K562 (cell line): ENCODE measurements around the gene TNFAIP8L1. TPM values are rescaled to one million over a fixed set of nuclear protein-coding genes. Genes with fewer than 3 reads are reported as not detected.

Experiments
- GABPA ChIP-seq: fragments of 200-800 bp; sonication (Bioruptor generic); conservative IDR thresholded peaks from 2 replicates; pipeline ENCODE4 v1.6.1; 2016; ENCODE audit warnings: low read depth, missing genetic modification characterization, missing compliant biosample characterization
- NCOA1 ChIP-seq: fragments of 450-650 bp; IDR thresholded peaks from 2 replicates; pipeline ENCODE4 v1.6.1; 2016; ENCODE audit warnings: low read depth
- SMARCB1 ChIP-seq: IDR thresholded peaks from 2 replicates; pipeline ENCODE4 v1.6.1; 2011; ENCODE audit warnings: improper control_type of control experiment, low read depth; ENCODE audit not compliant: insufficient read length
- polyA plus RNA-seq, 8 experiments: library from polyadenylated mRNA; depleted of rRNA in 4 of 8; stranded (reverse) in 5 of 8; unstranded in 3 of 8; fragments of >200 nt; fragmentation: Nextera tagmentation in 2 of 8; fragmentation: Illumina TruSeq in 1 of 8; extraction: Ambion mirVana in 2 of 8; extraction: Trizol in 1 of 8; gene quantifications; 2 replicates each; pipeline versions ENCODE4 v1.2.1 to v1.2.3, GENCODE V29; 2011 to 2014; ENCODE audit warnings: inconsistent platforms in 1 of 8, missing spikeins in 1 of 8
- total RNA-seq, 7 experiments: library from RNA; depleted of rRNA in 6 of 7; stranded (reverse); fragments of >200 nt in 6 of 7; fragmentation: Illumina TruSeq in 2 of 7; extraction: Trizol in 2 of 7; gene quantifications; 2 replicates each; pipeline versions ENCODE4 v1.2.1 to v1.2.3, GENCODE V29; 2011 to 2021; ENCODE audit warnings: low replicate concordance in 1 of 7
- TF ChIP-seq, protein P1 (sequence below): fragments of 200-800 bp; sonication (Bioruptor generic); IDR thresholded peaks from 2 replicates; pipeline ENCODE4 v1.6.1; 2017; ENCODE audit warnings: missing genetic modification characterization, missing compliant biosample characterization
- TF ChIP-seq, protein P2 (sequence below): sonication (generic); IDR thresholded peaks from 2 replicates; pipeline ENCODE4 v1.6.1; 2016

The TNFAIP8L1 gene
- total and polyA plus RNA-seq, 9 of the 15 experiments (the other 6 are each of a cell fraction or from before 2014, with no cell fraction given): 0.69 to 9.3 (median 4.9) TPM

DNA sequence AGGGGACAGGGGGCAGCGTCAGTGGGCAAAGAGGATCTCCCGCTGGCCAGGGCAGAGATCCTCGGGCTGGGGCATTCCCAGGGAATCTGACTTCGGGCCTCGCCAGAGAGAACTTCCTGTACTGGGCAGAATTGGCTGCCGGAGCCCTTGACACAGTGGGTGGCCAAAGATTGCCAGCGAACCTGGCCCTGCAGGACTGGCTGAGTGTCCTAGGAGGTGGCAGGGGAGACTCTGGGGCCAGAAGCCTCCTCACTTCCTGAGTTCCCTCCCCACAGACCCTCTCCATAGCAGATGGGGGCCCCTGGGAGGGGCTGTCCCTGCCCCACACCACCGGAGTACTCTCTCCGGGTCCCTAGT, 65.0 kb downstream of the TNFAIP8L1 start (continued):
- TF ChIP-seq, protein P1, sequence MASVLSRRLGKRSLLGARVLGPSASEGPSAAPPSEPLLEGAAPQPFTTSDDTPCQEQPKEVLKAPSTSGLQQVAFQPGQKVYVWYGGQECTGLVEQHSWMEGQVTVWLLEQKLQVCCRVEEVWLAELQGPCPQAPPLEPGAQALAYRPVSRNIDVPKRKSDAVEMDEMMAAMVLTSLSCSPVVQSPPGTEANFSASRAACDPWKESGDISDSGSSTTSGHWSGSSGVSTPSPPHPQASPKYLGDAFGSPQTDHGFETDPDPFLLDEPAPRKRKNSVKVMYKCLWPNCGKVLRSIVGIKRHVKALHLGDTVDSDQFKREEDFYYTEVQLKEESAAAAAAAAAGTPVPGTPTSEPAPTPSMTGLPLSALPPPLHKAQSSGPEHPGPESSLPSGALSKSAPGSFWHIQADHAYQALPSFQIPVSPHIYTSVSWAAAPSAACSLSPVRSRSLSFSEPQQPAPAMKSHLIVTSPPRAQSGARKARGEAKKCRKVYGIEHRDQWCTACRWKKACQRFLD (CRISPR knock-in tag): no peak
- no peak for TF ChIP-seq SMARCB1
- TF ChIP-seq, protein P2, sequence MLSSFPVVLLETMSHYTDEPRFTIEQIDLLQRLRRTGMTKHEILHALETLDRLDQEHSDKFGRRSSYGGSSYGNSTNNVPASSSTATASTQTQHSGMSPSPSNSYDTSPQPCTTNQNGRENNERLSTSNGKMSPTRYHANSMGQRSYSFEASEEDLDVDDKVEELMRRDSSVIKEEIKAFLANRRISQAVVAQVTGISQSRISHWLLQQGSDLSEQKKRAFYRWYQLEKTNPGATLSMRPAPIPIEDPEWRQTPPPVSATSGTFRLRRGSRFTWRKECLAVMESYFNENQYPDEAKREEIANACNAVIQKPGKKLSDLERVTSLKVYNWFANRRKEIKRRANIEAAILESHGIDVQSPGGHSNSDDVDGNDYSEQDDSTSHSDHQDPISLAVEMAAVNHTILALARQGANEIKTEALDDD: no peak
- TF ChIP-seq NCOA1: no peak
- TF ChIP-seq GABPA: no peak
- TF ChIP-seq, all 486 proteins: peak for 0

Other genes starting within 250 kb of the TNFAIP8L1 start
Only the 7 nearest of the 13 such genes appear.
- 0.08 and 0.14 TPM in 2 replicates for gene PLIN4, start 121.0 kb upstream of the TNFAIP8L1 start, total RNA-seq (2014; rRNA removed)
- gene PLIN4, start 121.0 kb upstream of the TNFAIP8L1 start, total RNA-seq (2014; rRNA removed; fragmentation: Illumina TruSeq; extraction: Trizol): 0.04 TPM in 1 of 2 replicates, not detected in the other
- gene PLIN4, start 121.0 kb upstream of the TNFAIP8L1 start, total RNA-seq (2015; rRNA removed; fragmentation: Illumina TruSeq; extraction: Trizol): 0.04 TPM in 1 of 2 replicates, not detected in the other
- 0.09 TPM in 2 replicates for gene PLIN4, start 121.0 kb upstream of the TNFAIP8L1 start, total RNA-seq (2021)
- 0.06 and 0.12 TPM in 2 replicates for gene PLIN4, start 121.0 kb upstream of the TNFAIP8L1 start, polyA plus RNA-seq (2011; rRNA removed)
- 0.04 and 0.08 TPM in 2 replicates for gene PLIN4, start 121.0 kb upstream of the TNFAIP8L1 start, polyA plus RNA-seq (2014; fragmentation: Illumina TruSeq; extraction: Trizol)
- gene PLIN4, start 121.0 kb upstream of the TNFAIP8L1 start, polyA plus RNA-seq (2014; fragmentation: Nextera tagmentation; extraction: Ambion mirVana): not detected
- 0.07 and 0.16 TPM in 2 replicates for gene PLIN4, start 121.0 kb upstream of the TNFAIP8L1 start, polyA plus RNA-seq (2014; rRNA removed)
- 0.50 and 0.86 TPM in 2 replicates for gene PLIN5, start 104.3 kb upstream of the TNFAIP8L1 start, total RNA-seq (2014; rRNA removed)
- 0.15 and 0.26 TPM in 2 replicates for gene PLIN5, start 104.3 kb upstream of the TNFAIP8L1 start, total RNA-seq (2014; rRNA removed; fragmentation: Illumina TruSeq; extraction: Trizol)
- 0.07 TPM in 1 of 2 replicates, not detected in the other for gene PLIN5, start 104.3 kb upstream of the TNFAIP8L1 start, total RNA-seq (2015; rRNA removed; fragmentation: Illumina TruSeq; extraction: Trizol)
- gene PLIN5, start 104.3 kb upstream of the TNFAIP8L1 start, total RNA-seq (2021): 1.3 TPM in 2 replicates
- gene PLIN5, start 104.3 kb upstream of the TNFAIP8L1 start, polyA plus RNA-seq (2011; rRNA removed): 1.3 and 1.6 TPM in 2 replicates
- 0.54 and 0.62 TPM in 2 replicates for gene PLIN5, start 104.3 kb upstream of the TNFAIP8L1 start, polyA plus RNA-seq (2014; fragmentation: Illumina TruSeq; extraction: Trizol)
- under 1 TPM; 0.04 TPM for gene PLIN5, start 104.3 kb upstream of the TNFAIP8L1 start, polyA plus RNA-seq (2014; fragmentation: Nextera tagmentation; extraction: Ambion mirVana)
- gene PLIN5, start 104.3 kb upstream of the TNFAIP8L1 start, polyA plus RNA-seq (2014; rRNA removed): 0.85 and 0.94 TPM in 2 replicates
- gene LRG1, start 99.5 kb upstream of the TNFAIP8L1 start, total RNA-seq (2014; rRNA removed): 8.4 and 10.6 TPM in 2 replicates
- 3.8 and 4.6 TPM in 2 replicates for gene LRG1, start 99.5 kb upstream of the TNFAIP8L1 start, total RNA-seq (2014; rRNA removed; fragmentation: Illumina TruSeq; extraction: Trizol)
- gene LRG1, start 99.5 kb upstream of the TNFAIP8L1 start, total RNA-seq (2015; rRNA removed; fragmentation: Illumina TruSeq; extraction: Trizol): 9.4 and 9.5 TPM in 2 replicates
- gene LRG1, start 99.5 kb upstream of the TNFAIP8L1 start, total RNA-seq (2021): 11.5 and 11.7 TPM in 2 replicates
- gene LRG1, start 99.5 kb upstream of the TNFAIP8L1 start, polyA plus RNA-seq (2011; rRNA removed): 10.9 and 11.9 TPM in 2 replicates
- 8.7 and 12.6 TPM in 2 replicates for gene LRG1, start 99.5 kb upstream of the TNFAIP8L1 start, polyA plus RNA-seq (2014; fragmentation: Illumina TruSeq; extraction: Trizol)
- 1 to 10 TPM; 1.5 to 5.1 TPM for gene LRG1, start 99.5 kb upstream of the TNFAIP8L1 start, polyA plus RNA-seq (2014; fragmentation: Nextera tagmentation; extraction: Ambion mirVana)
- gene LRG1, start 99.5 kb upstream of the TNFAIP8L1 start, polyA plus RNA-seq (2014; rRNA removed): 11.9 and 12.3 TPM in 2 replicates
- gene SEMA6B, start 79.8 kb upstream of the TNFAIP8L1 start, total RNA-seq (2014; rRNA removed): 2.5 and 2.7 TPM in 2 replicates
- gene SEMA6B, start 79.8 kb upstream of the TNFAIP8L1 start, total RNA-seq (2014; rRNA removed; fragmentation: Illumina TruSeq; extraction: Trizol): 0.57 and 0.65 TPM in 2 replicates
- gene SEMA6B, start 79.8 kb upstream of the TNFAIP8L1 start, total RNA-seq (2015; rRNA removed; fragmentation: Illumina TruSeq; extraction: Trizol): 0.83 and 1.1 TPM in 2 replicates
- 3.7 and 4.6 TPM in 2 replicates for gene SEMA6B, start 79.8 kb upstream of the TNFAIP8L1 start, total RNA-seq (2021)
- 2.6 and 4.9 TPM in 2 replicates for gene SEMA6B, start 79.8 kb upstream of the TNFAIP8L1 start, polyA plus RNA-seq (2011; rRNA removed)
- 1.4 and 2.7 TPM in 2 replicates for gene SEMA6B, start 79.8 kb upstream of the TNFAIP8L1 start, polyA plus RNA-seq (2014; fragmentation: Illumina TruSeq; extraction: Trizol)
- not detected for gene SEMA6B, start 79.8 kb upstream of the TNFAIP8L1 start, polyA plus RNA-seq (2014; fragmentation: Nextera tagmentation; extraction: Ambion mirVana)
- gene SEMA6B, start 79.8 kb upstream of the TNFAIP8L1 start, polyA plus RNA-seq (2014; rRNA removed): 1.7 and 3.8 TPM in 2 replicates
- 131 and 143 TPM in 2 replicates for gene MYDGF, start 30.8 kb downstream of the TNFAIP8L1 start, total RNA-seq (2014; rRNA removed)
- gene MYDGF, start 30.8 kb downstream of the TNFAIP8L1 start, total RNA-seq (2014; rRNA removed; fragmentation: Illumina TruSeq; extraction: Trizol): 52.2 and 67.5 TPM in 2 replicates
- gene MYDGF, start 30.8 kb downstream of the TNFAIP8L1 start, total RNA-seq (2015; rRNA removed; fragmentation: Illumina TruSeq; extraction: Trizol): 81.6 and 83.0 TPM in 2 replicates
- gene MYDGF, start 30.8 kb downstream of the TNFAIP8L1 start, total RNA-seq (2021): 91.5 and 96.7 TPM in 2 replicates
- 82.1 and 86.0 TPM in 2 replicates for gene MYDGF, start 30.8 kb downstream of the TNFAIP8L1 start, polyA plus RNA-seq (2011; rRNA removed)
- 60.5 and 66.6 TPM in 2 replicates for gene MYDGF, start 30.8 kb downstream of the TNFAIP8L1 start, polyA plus RNA-seq (2014; fragmentation: Illumina TruSeq; extraction: Trizol)
- 10 to 100 TPM in 1 of 2 experiments, 1 to 10 TPM in 1; 4.2 to 12.6 TPM for gene MYDGF, start 30.8 kb downstream of the TNFAIP8L1 start, polyA plus RNA-seq (2014; fragmentation: Nextera tagmentation; extraction: Ambion mirVana)
- gene MYDGF, start 30.8 kb downstream of the TNFAIP8L1 start, polyA plus RNA-seq (2014; rRNA removed): 141 and 166 TPM in 2 replicates
- 43.0 and 64.9 TPM in 2 replicates for gene DPP9, start 84.3 kb downstream of the TNFAIP8L1 start, total RNA-seq (2014; rRNA removed)
- gene DPP9, start 84.3 kb downstream of the TNFAIP8L1 start, total RNA-seq (2014; rRNA removed; fragmentation: Illumina TruSeq; extraction: Trizol): 12.7 and 16.0 TPM in 2 replicates
- 23.6 and 24.5 TPM in 2 replicates for gene DPP9, start 84.3 kb downstream of the TNFAIP8L1 start, total RNA-seq (2015; rRNA removed; fragmentation: Illumina TruSeq; extraction: Trizol)
- gene DPP9, start 84.3 kb downstream of the TNFAIP8L1 start, total RNA-seq (2021): 60.0 and 66.7 TPM in 2 replicates
- gene DPP9, start 84.3 kb downstream of the TNFAIP8L1 start, polyA plus RNA-seq (2011; rRNA removed): 5.4 and 7.1 TPM in 2 replicates
- gene DPP9, start 84.3 kb downstream of the TNFAIP8L1 start, polyA plus RNA-seq (2014; fragmentation: Illumina TruSeq; extraction: Trizol): 33.5 and 50.1 TPM in 2 replicates
- 1 to 10 TPM in 1 of 2 experiments, under 1 TPM in 1; 0.90 to 1.1 TPM for gene DPP9, start 84.3 kb downstream of the TNFAIP8L1 start, polyA plus RNA-seq (2014; fragmentation: Nextera tagmentation; extraction: Ambion mirVana)
- gene DPP9, start 84.3 kb downstream of the TNFAIP8L1 start, polyA plus RNA-seq (2014; rRNA removed): 27.8 and 30.6 TPM in 2 replicates
- 17.1 and 22.2 TPM in 2 replicates for gene FEM1A, start 152.2 kb downstream of the TNFAIP8L1 start, total RNA-seq (2014; rRNA removed)
- gene FEM1A, start 152.2 kb downstream of the TNFAIP8L1 start, total RNA-seq (2014; rRNA removed; fragmentation: Illumina TruSeq; extraction: Trizol): 5.9 and 6.8 TPM in 2 replicates
- 10.4 and 10.9 TPM in 2 replicates for gene FEM1A, start 152.2 kb downstream of the TNFAIP8L1 start, total RNA-seq (2015; rRNA removed; fragmentation: Illumina TruSeq; extraction: Trizol)
- 18.8 and 19.0 TPM in 2 replicates for gene FEM1A, start 152.2 kb downstream of the TNFAIP8L1 start, total RNA-seq (2021)
- gene FEM1A, start 152.2 kb downstream of the TNFAIP8L1 start, polyA plus RNA-seq (2011; rRNA removed): 3.9 and 5.1 TPM in 2 replicates
- gene FEM1A, start 152.2 kb downstream of the TNFAIP8L1 start, polyA plus RNA-seq (2014; fragmentation: Illumina TruSeq; extraction: Trizol): 6.3 and 8.2 TPM in 2 replicates
- gene FEM1A, start 152.2 kb downstream of the TNFAIP8L1 start, polyA plus RNA-seq (2014; fragmentation: Nextera tagmentation; extraction: Ambion mirVana): under 1 TPM; 0.08 to 0.11 TPM
- 10.2 and 10.7 TPM in 2 replicates for gene FEM1A, start 152.2 kb downstream of the TNFAIP8L1 start, polyA plus RNA-seq (2014; rRNA removed)